NCI-H524 treated with DMSO at 0.1 percent for 48 hours (cell line): ENCODE results near the gene ESR1.

Experiments
- DNase-seq: peaks from one replicate; lab custom pipeline; 2025; lab: John Stamatoyannopoulos, UW

ESR1 gene

GRCh38 chr6:151807513-151808370 lies at the start of gene ESR1:
Gene ESR1, plus strand, starts transcription at chr6:151807682. Its CDS starts 231 bp downstream, at chr6:151807913.
- no peak for DNase-seq

GRCh38 chr6:151760486-151760885 lies 47.0 kb upstream of the ESR1 start:
- DNase-seq, result no peak

GRCh38 chr6:151761851-151762250 lies 45.6 kb upstream of the ESR1 start:
- DNase-seq, result no peak

- no peak for DNase-seq
Observed at GRCh38 chr6:151762817-151763216, 44.7 kb upstream of the ESR1 start.

- DNase-seq, result no peak
Observed at GRCh38 chr6:151763303-151763702, 44.2 kb upstream of the ESR1 start.

GRCh38 chr6:151763938-151764680 lies 43.4 kb upstream of the ESR1 start:
- DNase-seq, result peak; percentile 12

GRCh38 chr6:151765444-151765886 lies 42.0 kb upstream of the ESR1 start:
- DNase-seq, result peak; percentile 43

- DNase-seq, result no peak
Observed at GRCh38 chr6:151772446-151772845, 35.0 kb upstream of the ESR1 start.

- DNase-seq, result no peak
Observed at GRCh38 chr6:151773382-151773781, 34.1 kb upstream of the ESR1 start.

- DNase-seq, result no peak
Observed at GRCh38 chr6:151782560-151782959, 24.9 kb upstream of the ESR1 start.

- DNase-seq, result no peak
Observed at GRCh38 chr6:151783692-151784091, 23.8 kb upstream of the ESR1 start.

GRCh38 chr6:151784441-151785214 lies 22.9 kb upstream of the ESR1 start:
- no peak for DNase-seq

- DNase-seq, result no peak
Observed at GRCh38 chr6:151796842-151797530, 10.5 kb upstream of the ESR1 start.

- DNase-seq, result no peak
Observed at GRCh38 chr6:151803743-151804142, 3.7 kb upstream of the ESR1 start.

- DNase-seq, result no peak
Observed at GRCh38 chr6:151804585-151805285, 2.7 kb upstream of the ESR1 start.

GRCh38 chr6:151805286-151805840 lies 2.1 kb upstream of the ESR1 start:
- DNase-seq, result no peak

- DNase-seq, result no peak
Observed at GRCh38 chr6:151806757-151807512, 547 bp upstream of the ESR1 start.

GRCh38 chr6:151808371-151809241 lies 1.1 kb downstream of the ESR1 start:
- DNase-seq, result no peak

GRCh38 chr6:151811081-151811480 lies 3.6 kb downstream of the ESR1 start:
- DNase-seq, result no peak
